Measurements from ENCODE around the gene ANKRD6.

The ANKRD6 gene

DNA sequence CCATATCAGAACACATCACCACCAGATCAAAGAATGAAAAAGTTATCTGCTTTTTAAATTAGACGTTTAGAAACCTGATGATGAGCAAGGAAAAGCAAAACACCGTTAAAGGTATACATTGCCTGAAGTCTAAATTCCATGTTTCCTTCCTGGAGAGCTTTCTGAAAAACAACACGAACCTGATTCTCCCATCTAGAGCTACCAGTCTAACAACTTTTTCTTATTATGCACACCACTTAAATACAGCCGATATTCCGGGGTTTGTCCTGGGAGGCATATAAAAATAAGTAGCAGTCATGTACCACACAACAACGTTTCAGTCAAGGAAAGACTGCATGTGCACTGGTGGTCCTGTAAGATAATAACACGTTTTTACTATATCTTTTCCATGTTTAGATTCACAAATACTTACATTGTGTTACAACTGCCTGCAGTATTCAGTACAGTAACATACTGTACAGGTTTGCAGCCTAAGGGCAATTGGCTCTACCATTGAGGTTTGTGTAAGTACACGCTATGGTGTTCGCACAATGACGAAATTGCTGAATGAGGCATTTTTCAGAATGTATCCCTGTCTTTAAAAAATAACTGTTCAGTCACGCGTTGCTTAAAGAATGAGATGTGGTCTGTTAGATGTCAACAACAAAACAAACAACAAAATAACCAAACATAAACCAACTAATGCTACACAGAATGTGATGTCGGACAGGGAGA, 224.7 kb downstream of the ANKRD6 start:
- DNase-seq (ENCODE audit: low read depth in 2 of 2), result no peak

DNA sequence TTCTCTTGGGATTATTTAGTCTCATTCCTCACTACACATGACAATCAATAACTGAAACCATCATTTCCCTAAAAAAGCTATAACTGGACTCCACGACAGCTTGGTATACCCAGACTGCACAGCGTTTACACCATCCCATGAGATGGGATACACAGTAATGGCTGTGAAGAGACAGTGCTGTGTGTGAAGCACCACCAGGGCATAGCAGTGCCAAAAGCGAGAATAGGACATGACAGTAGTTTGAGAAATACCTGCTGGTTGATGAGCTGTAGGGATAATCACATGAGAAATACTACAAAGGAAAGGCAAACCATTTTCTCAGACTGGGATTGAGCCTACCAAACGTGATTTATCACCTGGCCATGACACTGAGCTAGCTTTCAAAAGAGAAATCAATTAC, 228.0 kb downstream of the ANKRD6 start:
- no peak for DNase-seq (ENCODE audit: low read depth in 2 of 2)

GRCh38 chr6:89661559-89661958, 228.6 kb downstream of the ANKRD6 start:
- DNase-seq (ENCODE audit: low read depth in 2 of 2), result no peak

DNA sequence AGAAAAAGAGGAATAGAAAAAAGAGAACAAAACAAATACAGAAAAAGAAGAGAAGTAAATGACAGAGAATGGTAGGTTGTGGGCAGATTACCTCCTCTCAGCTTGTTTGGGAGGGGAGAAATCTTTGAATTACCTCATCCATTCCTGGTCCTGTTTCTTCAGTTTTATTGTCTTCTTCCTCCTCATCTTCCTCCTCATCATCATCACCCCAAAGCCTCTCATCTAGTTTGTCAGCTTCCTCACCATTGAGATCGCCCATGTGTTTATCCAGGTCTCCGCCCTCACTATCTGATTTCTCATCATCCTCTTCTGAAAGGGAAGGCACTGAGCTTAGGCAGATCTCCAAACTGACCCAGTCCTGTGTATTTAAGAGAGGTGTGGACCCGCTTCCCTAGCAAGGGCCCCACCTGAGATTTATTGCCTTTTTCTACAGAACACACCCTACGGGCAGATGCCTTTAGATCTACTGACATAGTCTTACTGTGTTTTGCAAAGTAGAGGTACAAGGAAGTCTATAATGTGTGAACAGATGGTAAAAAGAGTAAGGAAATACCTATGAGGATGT, 229.8 kb downstream of the ANKRD6 start:
- DNase-seq (ENCODE audit: low read depth in 2 of 2), result no peak

- DNase-seq (ENCODE audit: low read depth in 2 of 2), result peak; percentile 4 to 16
These were observed 235.1 kb downstream of the ANKRD6 start for GRCh38 chr6:89667872-89668556.

- no peak for DNase-seq (ENCODE audit: low read depth in 2 of 2)
These were observed 236.1 kb downstream of the ANKRD6 start for GRCh38 chr6:89669002-89669401.

- no peak for DNase-seq (ENCODE audit: low read depth in 2 of 2)
These were observed 238.1 kb downstream of the ANKRD6 start for GRCh38 chr6:89670935-89671565.

DNA sequence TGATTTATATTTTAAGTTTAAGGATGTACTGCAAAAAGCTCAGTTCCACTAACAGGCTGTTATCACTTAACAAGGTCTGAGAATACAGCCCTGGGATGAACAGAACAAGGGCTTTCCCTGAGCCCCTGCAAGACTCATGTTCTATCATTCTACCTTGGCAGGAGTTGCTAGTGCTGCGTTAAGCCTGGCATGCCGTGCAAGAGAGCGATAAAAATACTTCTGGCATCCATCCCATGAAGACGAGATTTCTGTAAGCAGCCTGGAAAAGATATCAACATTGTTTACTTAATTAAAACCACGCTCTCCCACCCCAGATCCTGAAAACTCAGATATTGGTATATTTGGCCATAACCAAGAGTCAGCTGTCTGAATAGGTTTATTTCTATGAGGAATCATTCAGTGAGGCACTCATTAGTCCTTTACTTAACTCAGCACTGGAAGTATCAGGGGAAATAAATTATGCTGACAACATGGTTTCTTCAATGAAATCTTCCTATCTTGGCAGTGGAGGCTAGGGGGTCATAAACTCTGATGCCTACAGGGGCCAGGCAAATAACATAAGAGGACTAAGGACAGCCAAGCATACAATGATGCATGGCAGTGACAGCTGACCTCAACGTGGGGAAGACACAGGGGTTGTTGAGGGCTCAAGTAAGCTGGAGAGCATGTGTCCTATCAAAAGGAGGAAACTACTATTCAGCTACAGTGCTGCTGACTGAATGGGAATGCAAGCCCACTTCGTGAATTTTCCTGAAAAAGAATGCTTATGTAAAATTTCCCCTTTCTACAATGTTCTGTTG, 243.2 kb downstream of the ANKRD6 start:
- DNase-seq (ENCODE audit: low read depth in 2 of 2), result peak; percentile 38 to 48

DNA sequence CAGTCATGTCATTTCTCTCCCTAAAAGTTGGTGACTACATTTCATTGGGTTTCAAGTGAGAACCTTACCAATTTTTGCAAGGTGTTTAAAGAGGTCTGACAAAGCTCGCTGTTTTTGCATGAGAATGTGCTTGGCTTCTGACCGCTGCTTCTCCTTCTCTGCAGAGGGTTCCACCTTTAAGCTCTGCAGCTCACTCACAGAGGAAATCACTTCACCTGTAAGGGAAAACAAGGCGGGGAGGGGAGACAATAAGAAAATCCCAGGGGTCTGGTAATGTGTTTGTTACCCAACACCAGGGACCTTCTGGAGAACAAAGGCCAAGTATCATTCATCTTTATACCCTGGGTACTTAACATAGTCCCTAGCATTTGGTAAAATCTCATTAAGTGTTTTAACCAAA, 245.6 kb downstream of the ANKRD6 start:
- no peak for DNase-seq (ENCODE audit: low read depth in 2 of 2)

DNA sequence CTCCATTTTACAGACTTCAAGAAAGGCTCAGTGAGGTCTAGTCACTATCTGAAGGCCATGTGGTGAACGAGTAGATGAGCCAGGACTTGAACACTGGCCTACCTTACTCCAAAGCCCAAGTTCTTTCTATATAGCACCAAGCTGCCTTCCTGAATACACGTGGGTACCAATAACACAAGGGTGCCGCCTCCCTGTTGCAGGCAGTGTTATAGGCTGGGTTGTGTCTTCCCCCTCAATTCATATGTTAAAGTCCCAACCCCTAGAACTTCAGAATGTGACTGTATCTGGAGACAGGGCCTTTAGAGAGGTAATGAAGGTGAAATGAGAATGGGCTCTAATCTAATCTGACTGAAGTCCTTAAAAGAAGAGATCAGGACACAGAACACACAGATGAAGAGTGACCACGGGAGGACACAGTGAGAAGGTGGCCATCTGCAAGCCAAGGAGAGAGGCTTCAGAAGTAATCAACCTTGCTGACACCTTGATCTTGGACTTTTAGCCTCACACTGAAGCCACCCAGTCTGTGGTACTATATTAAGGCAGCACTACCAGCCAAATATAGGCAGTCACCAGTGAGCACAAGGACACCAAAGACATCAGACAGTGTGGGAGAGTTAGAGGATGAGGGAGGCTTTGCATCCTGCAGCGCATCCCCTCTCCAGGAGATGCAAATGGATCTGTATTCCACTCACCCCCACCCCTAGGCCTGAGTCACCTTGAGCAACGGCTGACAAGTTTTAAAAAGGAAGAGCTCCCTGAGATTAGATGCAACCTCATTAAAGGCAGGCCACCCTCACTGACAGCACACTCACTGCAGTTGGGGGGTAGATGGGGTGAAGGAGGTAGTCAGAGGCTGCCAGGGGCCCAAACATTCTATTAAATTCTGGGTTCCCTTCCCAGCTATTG, 246.5 kb downstream of the ANKRD6 start:
- DNase-seq (ENCODE audit: low read depth in 2 of 2), result no peak

GRCh38 chr6:89680150-89680549, 247.2 kb downstream of the ANKRD6 start:
- DNase-seq (ENCODE audit: low read depth in 2 of 2), result no peak

DNA sequence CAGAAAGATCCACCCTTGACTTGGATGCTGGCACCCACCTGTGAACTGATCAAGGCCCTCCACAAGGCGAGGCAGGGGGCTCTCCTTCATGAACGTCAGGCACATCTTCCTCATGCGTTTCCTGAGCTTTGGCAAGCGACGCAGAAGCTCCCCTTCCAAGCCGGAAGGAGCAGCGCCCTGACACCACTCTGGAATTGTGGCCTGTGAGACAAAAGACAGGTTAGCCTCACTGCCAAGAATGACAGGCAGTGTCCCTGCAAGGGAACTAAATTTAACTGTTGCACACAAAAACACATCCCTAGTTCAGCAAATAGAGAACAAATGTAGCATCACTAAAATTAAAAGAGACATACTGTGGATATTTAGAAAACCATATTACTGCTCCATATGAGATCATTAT, 247.6 kb downstream of the ANKRD6 start:
- no peak for DNase-seq (ENCODE audit: low read depth in 2 of 2)

- DNase-seq (ENCODE audit: low read depth in 2 of 2), result no peak
These were observed 249.1 kb downstream of the ANKRD6 start for GRCh38 chr6:89681983-89682564.

DNA sequence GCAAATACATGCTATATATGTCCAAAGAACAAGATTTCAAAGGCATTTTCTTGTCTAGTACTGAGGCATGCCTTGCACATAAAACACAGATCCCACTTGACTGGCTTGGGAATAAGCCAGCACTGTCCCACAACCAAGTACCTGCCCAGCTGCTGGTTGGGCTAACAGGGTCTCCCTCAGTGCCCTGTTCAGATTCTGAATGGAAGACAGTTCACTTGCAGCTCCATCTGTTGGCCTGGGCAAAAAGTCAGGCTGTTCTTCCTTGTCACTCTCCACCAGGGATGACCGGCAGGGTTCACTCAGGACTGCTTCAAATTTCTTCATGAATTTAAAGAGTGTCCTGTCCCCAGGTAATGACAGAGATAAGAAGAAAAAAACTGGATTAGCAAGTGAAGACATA, 250.0 kb downstream of the ANKRD6 start:
- no peak for DNase-seq (ENCODE audit: low read depth in 2 of 2)
